Erythroblast (primary cell): ENCODE data around the gene R3HDM4.

ENCODE experiments used
- DNase-seq, 2 experiments: peaks; one replicate each; lab custom pipeline; 2025; lab: John Stamatoyannopoulos, UW
- GATA1 ChIP-seq: IDR thresholded peaks from 2 replicates; pipeline ENCODE4 v1.6.1; 2011; ENCODE audit warnings: low read depth, mild to moderate bottlenecking, control low read depth, low read length, moderate library complexity
- POLR2A ChIP-seq: IDR thresholded peaks from 2 replicates; pipeline ENCODE4 v1.6.1; 2011; ENCODE audit warnings: mild to moderate bottlenecking, low read length

R3HDM4 gene

GRCh38 chr19:919199-920050 lies 6.4 kb upstream of the R3HDM4 start:
- DNase-seq, result peak in 1 of 2 experiments; percentile 50
- TF ChIP-seq GATA1 (no peak), POLR2A (no peak)

- DNase-seq, result no peak
- no peak for TF ChIP-seq GATA1
- no peak for TF ChIP-seq POLR2A
These were observed 5.6 kb upstream of the R3HDM4 start for GRCh38 chr19:918481-919198.

GRCh38 chr19:918152-918437 lies 5.1 kb upstream of the R3HDM4 start:
- TF ChIP-seq POLR2A, result no peak
- TF ChIP-seq GATA1, result no peak
- no peak for DNase-seq

- DNase-seq, result peak; percentile 70 to 83
- TF ChIP-seq POLR2A, result no peak
These were observed 4.5 kb upstream of the R3HDM4 start, which contains the start of gene KISS1R for GRCh38 chr19:917323-918151. Gene KISS1R, plus strand, starts transcription at chr19:917333. Its CDS starts 170 bp downstream, at chr19:917503.

- TF ChIP-seq GATA1 (no peak), POLR2A (no peak)
- peak; percentile 48 to 49 for DNase-seq
These were observed 3.8 kb upstream of the R3HDM4 start for GRCh38 chr19:916645-917322.

- TF ChIP-seq GATA1 (no peak), POLR2A (no peak)
- DNase-seq, result peak; percentile 61 to 78
These were observed 589 bp downstream of the R3HDM4 start for GRCh38 chr19:912181-913079.

- no peak for DNase-seq
- TF ChIP-seq POLR2A (no peak), GATA1 (no peak)
These were observed 1.6 kb downstream of the R3HDM4 start for GRCh38 chr19:911197-912033.

GRCh38 chr19:907183-907853 lies 5.7 kb downstream of the R3HDM4 start:
- peak; percentile 54 for TF ChIP-seq GATA1
- TF ChIP-seq POLR2A, result peak; percentile 67
- DNase-seq, result peak; percentile 99

GRCh38 chr19:906480-906879 lies 6.5 kb downstream of the R3HDM4 start:
- no peak for DNase-seq
- no peak for TF ChIP-seq POLR2A
- no peak for TF ChIP-seq GATA1

GRCh38 chr19:904545-904944 lies 8.5 kb downstream of the R3HDM4 start:
- no peak for TF ChIP-seq POLR2A
- no peak for TF ChIP-seq GATA1
- no peak for DNase-seq

- no peak for TF ChIP-seq GATA1
- no peak for TF ChIP-seq POLR2A
- no peak for DNase-seq
These were observed 9.7 kb downstream of the R3HDM4 start for GRCh38 chr19:903266-903797.
